HFFc6 (cell line): ENCODE measurements around the gene ZNF777. TPM values are rescaled to one million over a fixed set of nuclear protein-coding genes. Genes with fewer than 3 reads are reported as not detected.

Experiments
- DNase-seq: peaks from one replicate; pipeline ENCODE4 v3.0.0-alpha.2; 2018
- H3K27ac Mint-ChIP-seq: 2 replicates; pipeline ENCODE4 v1.8.0; 2020; ENCODE audit warnings: mild to moderate bottlenecking, mixed read lengths
- H3K27me3 Mint-ChIP-seq: 2 replicates; pipeline ENCODE4 v1.8.0; 2021; ENCODE audit warnings: mild to moderate bottlenecking, moderate library complexity, mixed read lengths; ENCODE audit not compliant: insufficient read depth
- H3K36me3 Mint-ChIP-seq: 2 replicates; pipeline ENCODE4 v1.8.0; 2021; ENCODE audit warnings: low read depth, mixed read lengths
- H3K4me1 Mint-ChIP-seq: 2 replicates; pipeline ENCODE4 v1.8.0; 2020; ENCODE audit warnings: low read depth, mixed read lengths
- H3K4me3 Mint-ChIP-seq: 2 replicates; pipeline ENCODE4 v1.8.0; 2020; ENCODE audit warnings: mild to moderate bottlenecking, moderate library complexity, mixed read lengths
- H3K9me3 Mint-ChIP-seq: 2 replicates; pipeline ENCODE4 v1.8.0; 2020; ENCODE audit warnings: mild to moderate bottlenecking, mixed read lengths
- total RNA-seq, 6 experiments: library from RNA; stranded (reverse); fragmentation: NEBNext Ultra II Directional; extraction: Animal tissue kit (Norgen Biotek cat#: 25700); gene quantifications; 2 replicates in 1 of 6; 3 replicates in 5 of 6; pipeline ENCODE4 v1.2.3, GENCODE V29; 2021
- TF ChIP-seq, protein P1 (sequence below): fragments of 200-600 bp; sonication (generic); IDR thresholded peaks from 2 replicates; pipeline ENCODE4 v1.5.0; 2021; ENCODE audit warnings: antibody characterized with exemption, mild to moderate bottlenecking

Gene ZNF777
- total RNA-seq, 6 experiments from 2014 or later: 13.6 to 16.7 (median 15.2) TPM

DNA sequence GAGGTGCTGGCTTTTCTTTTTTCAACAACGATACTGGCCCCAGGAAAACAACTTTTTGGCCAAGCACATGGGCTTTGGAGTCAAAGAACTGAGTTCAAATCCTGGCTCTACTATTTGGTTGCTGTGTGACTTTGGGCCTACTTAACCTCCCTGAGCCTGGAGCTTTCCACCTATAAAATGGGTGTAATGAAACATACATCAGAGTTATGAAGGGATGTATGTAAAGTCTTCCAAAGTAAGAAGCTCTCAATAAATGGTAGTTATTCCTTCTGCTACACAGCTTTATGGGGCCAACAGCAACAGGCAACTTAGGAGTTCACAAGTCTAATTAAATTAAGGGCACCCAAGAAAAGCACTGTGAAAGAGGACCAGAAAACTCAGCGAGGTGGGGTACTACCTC, 33.0 kb downstream of the ZNF777 start:
- H3K4me3 Mint-ChIP-seq: no peak overlapping the region
- peaks cover 7% of the 10 kb centered on the region for H3K36me3 Mint-ChIP-seq
- no peak overlapping the region for H3K27ac Mint-ChIP-seq
- TF ChIP-seq, protein P1, sequence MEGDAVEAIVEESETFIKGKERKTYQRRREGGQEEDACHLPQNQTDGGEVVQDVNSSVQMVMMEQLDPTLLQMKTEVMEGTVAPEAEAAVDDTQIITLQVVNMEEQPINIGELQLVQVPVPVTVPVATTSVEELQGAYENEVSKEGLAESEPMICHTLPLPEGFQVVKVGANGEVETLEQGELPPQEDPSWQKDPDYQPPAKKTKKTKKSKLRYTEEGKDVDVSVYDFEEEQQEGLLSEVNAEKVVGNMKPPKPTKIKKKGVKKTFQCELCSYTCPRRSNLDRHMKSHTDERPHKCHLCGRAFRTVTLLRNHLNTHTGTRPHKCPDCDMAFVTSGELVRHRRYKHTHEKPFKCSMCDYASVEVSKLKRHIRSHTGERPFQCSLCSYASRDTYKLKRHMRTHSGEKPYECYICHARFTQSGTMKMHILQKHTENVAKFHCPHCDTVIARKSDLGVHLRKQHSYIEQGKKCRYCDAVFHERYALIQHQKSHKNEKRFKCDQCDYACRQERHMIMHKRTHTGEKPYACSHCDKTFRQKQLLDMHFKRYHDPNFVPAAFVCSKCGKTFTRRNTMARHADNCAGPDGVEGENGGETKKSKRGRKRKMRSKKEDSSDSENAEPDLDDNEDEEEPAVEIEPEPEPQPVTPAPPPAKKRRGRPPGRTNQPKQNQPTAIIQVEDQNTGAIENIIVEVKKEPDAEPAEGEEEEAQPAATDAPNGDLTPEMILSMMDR: no peak
- no peaks in the 10 kb centered on the region for H3K9me3 Mint-ChIP-seq
- H3K27me3 Mint-ChIP-seq: no peaks in the 10 kb centered on the region
- no peaks in the 10 kb centered on the region for H3K4me1 Mint-ChIP-seq
- no peak for DNase-seq

DNA sequence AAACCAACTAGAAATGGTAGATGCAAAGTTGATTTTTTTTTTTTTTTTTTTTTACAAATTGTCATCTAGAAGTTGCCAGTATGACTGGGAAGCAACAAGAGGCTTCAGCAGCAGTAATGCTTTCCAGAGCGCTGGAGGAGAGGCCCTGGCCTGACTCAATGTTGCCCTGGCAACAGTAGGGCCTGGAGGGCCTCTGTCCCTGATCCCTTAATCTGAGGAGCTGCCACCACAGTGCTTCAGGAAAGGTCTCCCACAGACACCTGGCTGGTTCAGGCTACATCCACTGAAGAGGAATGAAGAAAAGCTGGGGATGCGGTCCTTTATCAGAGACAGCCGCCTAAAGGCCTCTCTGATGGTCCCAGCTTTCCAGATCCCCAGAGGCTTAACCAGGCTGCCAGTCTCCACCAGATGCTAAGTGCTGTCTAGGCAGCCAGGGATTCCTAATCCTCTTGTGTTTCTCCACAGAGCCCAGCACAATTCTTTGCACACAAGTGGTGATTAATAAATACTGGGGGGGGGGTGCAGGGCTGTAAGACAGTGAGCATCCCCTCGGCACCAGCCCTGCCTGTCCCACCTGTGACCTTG, 33.7 kb downstream of the ZNF777 start:
- Mint-ChIP-seq H3K4me3 (no peak overlapping the region), H3K4me1 (no peaks in the 10 kb centered on the region), H3K36me3 (peaks cover 4% of the 10 kb centered on the region), H3K9me3 (no peaks in the 10 kb centered on the region), H3K27ac (no peak overlapping the region), H3K27me3 (no peaks in the 10 kb centered on the region)
- TF ChIP-seq, protein P1: no peak
- DNase-seq: no peak

DNA sequence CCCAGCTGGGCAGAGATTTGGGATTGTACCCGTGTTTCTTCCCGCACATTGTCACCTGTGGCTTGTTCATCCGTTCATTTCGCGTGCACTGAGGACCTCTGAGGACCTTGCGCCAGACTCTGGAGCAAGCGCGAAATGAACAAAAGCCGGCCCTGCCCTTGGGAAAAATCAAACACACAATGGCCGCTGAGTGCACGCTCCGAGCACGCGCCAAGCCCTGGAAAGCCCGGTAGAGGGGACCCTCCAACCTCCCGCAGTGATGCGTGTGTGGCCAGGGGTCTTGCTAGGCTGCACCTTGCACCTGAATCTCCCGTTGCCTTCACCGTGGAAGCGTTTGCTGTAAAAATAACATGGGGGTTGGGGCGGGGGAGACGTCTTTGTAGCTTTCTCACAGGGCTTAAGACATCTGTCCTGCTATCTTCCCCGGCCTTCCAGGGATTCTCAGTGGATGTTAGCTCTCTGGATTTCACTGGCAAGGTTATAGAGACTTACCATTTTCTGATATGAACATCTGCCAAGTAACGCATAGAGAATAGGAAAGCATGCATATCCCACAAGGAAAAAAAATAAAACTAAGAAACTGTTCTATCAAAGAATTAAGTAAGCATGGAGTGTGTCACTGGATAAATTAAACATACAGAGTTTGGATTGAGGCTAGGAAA, 37.3 kb downstream of the ZNF777 start:
- no peaks in the 10 kb centered on the region; the same call in 1 of the 2 replicates for H3K36me3 Mint-ChIP-seq
- no peaks in the 10 kb centered on the region for H3K9me3 Mint-ChIP-seq
- peaks cover 6% of the 10 kb centered on the region; the same call in 1 of the 2 replicates for H3K27me3 Mint-ChIP-seq
- DNase-seq: no peak
- no peak overlapping the region for H3K27ac Mint-ChIP-seq
- H3K4me3 Mint-ChIP-seq: no peak overlapping the region
- H3K4me1 Mint-ChIP-seq: no peaks in the 10 kb centered on the region
- TF ChIP-seq, protein P1: no peak

DNA sequence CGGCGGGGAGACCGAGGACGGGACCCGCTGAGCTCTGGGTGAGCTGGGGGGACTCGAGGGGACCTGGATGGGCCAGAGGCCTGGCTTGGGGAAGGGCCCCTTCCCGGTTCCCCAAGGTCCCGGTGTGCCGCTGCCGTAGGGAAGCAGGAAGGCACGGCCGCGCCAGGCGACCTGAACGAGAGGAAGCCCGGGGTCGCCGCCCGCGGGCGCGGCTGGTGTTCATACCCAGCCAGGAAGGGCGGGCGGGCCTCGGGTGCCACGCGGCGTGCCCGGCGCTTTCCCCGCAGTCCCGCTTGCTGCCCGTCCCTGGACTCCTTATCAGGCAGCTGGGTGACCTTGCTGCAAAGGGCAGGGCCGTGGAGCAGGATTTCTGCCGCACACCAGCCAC, 38.0 kb downstream of the ZNF777 start:
- peaks cover 6% of the 10 kb centered on the region; the same call in 1 of the 2 replicates for H3K27me3 Mint-ChIP-seq
- no peaks in the 10 kb centered on the region for H3K36me3 Mint-ChIP-seq
- no peak for DNase-seq
- no peaks in the 10 kb centered on the region for H3K4me1 Mint-ChIP-seq
- no peak overlapping the region for H3K4me3 Mint-ChIP-seq
- TF ChIP-seq, protein P1: no peak
- no peaks in the 10 kb centered on the region for H3K9me3 Mint-ChIP-seq
- no peak overlapping the region for H3K27ac Mint-ChIP-seq

DNA sequence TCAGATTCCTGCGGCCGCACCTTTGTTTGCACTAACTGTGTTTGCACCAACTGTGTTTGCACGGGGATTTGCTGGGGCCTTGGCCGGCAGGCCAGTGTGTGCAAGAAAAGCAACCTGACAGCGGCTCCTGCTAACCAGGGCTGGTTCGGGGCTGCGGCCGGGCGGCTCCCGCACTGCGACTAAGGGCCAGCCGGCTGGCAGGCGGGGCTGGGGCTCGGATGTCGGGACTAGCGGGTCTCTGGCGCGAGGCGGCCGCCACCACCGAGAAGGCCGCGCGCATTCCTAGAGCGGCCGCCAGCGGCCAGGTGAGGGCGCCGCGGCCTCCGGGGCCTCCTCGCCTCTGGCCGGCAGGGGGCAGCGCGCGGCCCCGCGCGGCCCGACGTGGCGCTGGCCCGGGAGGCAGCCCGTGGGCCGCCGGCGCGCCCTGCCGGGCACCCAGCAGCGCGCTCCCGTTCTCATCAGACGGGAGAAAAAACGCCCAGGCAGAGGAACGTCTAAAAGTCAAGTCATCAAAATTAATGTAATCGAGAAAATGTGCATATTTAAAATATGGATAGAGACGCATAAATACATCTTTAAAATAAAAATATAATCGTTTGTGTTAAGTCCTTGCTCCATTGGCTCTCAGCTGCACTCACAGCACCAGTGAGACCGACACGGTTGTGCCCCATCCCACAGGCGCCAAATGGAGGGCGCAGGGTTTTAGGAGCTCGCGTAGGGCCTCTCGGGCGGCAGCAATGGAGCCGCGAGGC, 38.5 kb downstream of the ZNF777 start:
- no peak for DNase-seq
- Mint-ChIP-seq H3K27ac (no peak overlapping the region), H3K9me3 (no peaks in the 10 kb centered on the region)

More for the DNA sequence above, 38.5 kb downstream of the ZNF777 start:
- TF ChIP-seq, protein P1: peak; percentile 68
- Mint-ChIP-seq H3K4me1 (no peaks in the 10 kb centered on the region), H3K27me3 (peaks cover 6% of the 10 kb centered on the region; the same call in 1 of the 2 replicates), H3K36me3 (no peaks in the 10 kb centered on the region), H3K4me3 (peak overlapping the region; percentile 72)
